LNCAP (cell line): Measurements from ENCODE around the gene DRAM2.

Source experiments
- CTCF ChIP-seq: fragments of 450-650 bp; IDR thresholded peaks from 2 replicates; pipeline ENCODE4 v1.5.1; 2017; ENCODE audit warnings: mild to moderate bottlenecking

Gene DRAM2

GRCh38 chr1:111139956-111140679 lies at the start of gene DRAM2, which contains the start of gene CEPT1:
Gene DRAM2 (minus strand): TSS chr1:111140093. CDS start chr1:111131554, 8,539 bp downstream.
Gene CEPT1 (plus strand): TSS chr1:111140223. CDS start chr1:111147715, 7,492 bp downstream.
- TF ChIP-seq CTCF, result no peak

- no peak for TF ChIP-seq CTCF
These were observed 44.8 kb upstream of the DRAM2 start for GRCh38 chr1:111184663-111185062.

GRCh38 chr1:111183308-111184069 lies 43.6 kb upstream of the DRAM2 start:
- no peak for TF ChIP-seq CTCF

DNA sequence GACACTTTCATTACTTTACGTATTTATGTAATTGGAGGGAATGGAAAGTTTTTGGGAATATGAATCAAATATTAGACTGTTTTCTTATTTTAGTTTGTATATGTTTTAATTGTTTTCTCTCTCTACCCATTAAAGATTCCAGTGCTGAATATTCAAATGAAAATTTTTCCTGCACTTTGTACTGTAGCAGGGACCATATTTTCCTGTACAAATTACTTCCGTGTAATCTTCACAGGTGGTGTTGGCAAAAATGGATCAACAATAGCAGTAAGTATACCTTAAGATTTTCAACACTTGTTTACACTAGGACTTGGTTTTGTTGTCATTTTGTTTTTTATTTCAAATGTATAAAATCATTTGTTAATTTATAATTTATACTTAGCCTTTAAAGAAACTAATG lies 42.2 kb upstream of the DRAM2 start:
- no peak for TF ChIP-seq CTCF

- no peak for TF ChIP-seq CTCF
These were observed 40.2 kb upstream of the DRAM2 start for GRCh38 chr1:111179968-111180533.

- TF ChIP-seq CTCF, result no peak
These were observed 36.8 kb upstream of the DRAM2 start for GRCh38 chr1:111176678-111177077.

GRCh38 chr1:111175349-111175748 lies 35.5 kb upstream of the DRAM2 start:
- no peak for TF ChIP-seq CTCF
